ENCODE measurements around the gene MBD6.
A peak's percentile ranks its signal among the peaks of the same experiment; 100 is the strongest.

MBD6 gene

GRCh38 chr12:57539134-57539768, 16.6 kb downstream of the MBD6 start:
- in situ Hi-C loops (cut with HindIII; ENCODE audit: low pct_ligation_motif_present, low pct_unique_long_range_greater_than_20kb, low sequenced_read_pairs), result no loop called here

GRCh38 chr12:57541001-57541400, 18.4 kb downstream of the MBD6 start:
- DNase-seq, result no peak
- in situ Hi-C loops (cut with HindIII; ENCODE audit: low pct_ligation_motif_present, low pct_unique_long_range_greater_than_20kb, low sequenced_read_pairs), result no loop called here

More at GRCh38 chr12:57539134-57539768, 16.6 kb downstream of the MBD6 start:
- DNase-seq, result no peak

- DNase-seq, result no peak
- in situ Hi-C loops (cut with HindIII; ENCODE audit: low pct_ligation_motif_present, low pct_unique_long_range_greater_than_20kb, low sequenced_read_pairs), result no loop called here
Measured at GRCh38 chr12:57541717-57542116, 19.1 kb downstream of the MBD6 start.

- no peak for DNase-seq
- in situ Hi-C loops (cut with HindIII; ENCODE audit: low pct_ligation_motif_present, low pct_unique_long_range_greater_than_20kb, low sequenced_read_pairs), result no loop called here
Measured at GRCh38 chr12:57543581-57543980, 21.0 kb downstream of the MBD6 start.

- in situ Hi-C loops (cut with HindIII; ENCODE audit: low pct_ligation_motif_present, low pct_unique_long_range_greater_than_20kb, low sequenced_read_pairs), result no loop called here
- DNase-seq, result no peak
Measured at GRCh38 chr12:57545809-57546437, 23.3 kb downstream of the MBD6 start.

GRCh38 chr12:57546438-57547287, 24.0 kb downstream of the MBD6 start, which contains the start of gene DCTN2:
Gene DCTN2, minus strand, starts transcription at chr12:57547192. Its CDS starts 129 bp downstream, at chr12:57547063.
- peak; percentile 100 for DNase-seq
- in situ Hi-C loops (cut with HindIII; ENCODE audit: low pct_ligation_motif_present, low pct_unique_long_range_greater_than_20kb, low sequenced_read_pairs), result no loop called here

- no peak for DNase-seq
- in situ Hi-C loops (cut with HindIII; ENCODE audit: low pct_ligation_motif_present, low pct_unique_long_range_greater_than_20kb, low sequenced_read_pairs), result no loop called here
Measured at GRCh38 chr12:57547288-57548012, 24.8 kb downstream of the MBD6 start.

- in situ Hi-C loops (cut with HindIII; ENCODE audit: low pct_ligation_motif_present, low pct_unique_long_range_greater_than_20kb, low sequenced_read_pairs), result no loop called here
- DNase-seq, result no peak
Measured at GRCh38 chr12:57548013-57548315, 25.3 kb downstream of the MBD6 start.

GRCh38 chr12:57548488-57548887, 25.9 kb downstream of the MBD6 start:
- in situ Hi-C loops (cut with HindIII; ENCODE audit: low pct_ligation_motif_present, low pct_unique_long_range_greater_than_20kb, low sequenced_read_pairs), result no loop called here

GRCh38 chr12:57549203-57549908, 26.7 kb downstream of the MBD6 start:
- no peak for DNase-seq
- in situ Hi-C loops (cut with HindIII; ENCODE audit: low pct_ligation_motif_present, low pct_unique_long_range_greater_than_20kb, low sequenced_read_pairs), result no loop called here

More at GRCh38 chr12:57548488-57548887, 25.9 kb downstream of the MBD6 start:
- no peak for DNase-seq

GRCh38 chr12:57549909-57550640, 27.5 kb downstream of the MBD6 start, which contains the start of gene KIF5A:
Gene KIF5A, plus strand, starts transcription at chr12:57550044. Its CDS starts 228 bp downstream, at chr12:57550272.
- in situ Hi-C loops (cut with HindIII; ENCODE audit: low pct_ligation_motif_present, low pct_unique_long_range_greater_than_20kb, low sequenced_read_pairs), result no loop called here

GRCh38 chr12:57550641-57551549, 28.3 kb downstream of the MBD6 start:
- in situ Hi-C loops (cut with HindIII; ENCODE audit: low pct_ligation_motif_present, low pct_unique_long_range_greater_than_20kb, low sequenced_read_pairs), result no loop called here

More at GRCh38 chr12:57549909-57550640, 27.5 kb downstream of the MBD6 start, which contains the start of gene KIF5A:
- peak; percentile 60 for DNase-seq

GRCh38 chr12:57551637-57552305, 29.1 kb downstream of the MBD6 start:
- no peak for DNase-seq
- in situ Hi-C loops (cut with HindIII; ENCODE audit: low pct_ligation_motif_present, low pct_unique_long_range_greater_than_20kb, low sequenced_read_pairs), result no loop called here

More at GRCh38 chr12:57550641-57551549, 28.3 kb downstream of the MBD6 start:
- DNase-seq, result no peak

GRCh38 chr12:57552306-57552651, 29.7 kb downstream of the MBD6 start:
- no peak for DNase-seq
- in situ Hi-C loops (cut with HindIII; ENCODE audit: low pct_ligation_motif_present, low pct_unique_long_range_greater_than_20kb, low sequenced_read_pairs), result no loop called here

- in situ Hi-C loops (cut with HindIII; ENCODE audit: low pct_ligation_motif_present, low pct_unique_long_range_greater_than_20kb, low sequenced_read_pairs), result no loop called here
- DNase-seq, result no peak
Measured at GRCh38 chr12:57552835-57553313, 30.2 kb downstream of the MBD6 start.
